ENCODE measurements around the gene A4GNT. TPM values are rescaled to one million over a fixed set of nuclear protein-coding genes. Genes with fewer than 3 reads are reported as not detected.

A4GNT gene
- total and polyA plus RNA-seq, 2 donors (not counting 1 experiment from before 2014, with no cell fraction given) = not detected

- Histone ChIP-seq H3K4me3 (replicated peaks in 1 of 4; ENCODE audit: control extremely low read depth in 1 of 4, insufficient read depth in 1 of 4, low read depth in 3 of 4, low read length in 4 of 4) (peak overlapping the region in 2 of 4 experiments; percentile 37), H3K79me2 (ENCODE audit: control insufficient read depth, insufficient read depth, low read length) (no peaks in the 10 kb centered on the region), H3K4me2 (ENCODE audit: extremely low read depth, insufficient read depth, low read length) (peak overlapping the region; percentile 72), H3K36me3 (ENCODE audit: control insufficient read depth, insufficient read depth, low read length) (peaks cover 15% of the 10 kb centered on the region), H3K4me1 (ENCODE audit: control insufficient read depth, extremely low read depth, insufficient read depth, low read length) (peaks cover 36% of the 10 kb centered on the region), H2AFZ (ENCODE audit: low read length) (no peak overlapping the region), H3K27me3 (ENCODE audit: control insufficient read depth, insufficient read depth, low read length) (no peaks in the 10 kb centered on the region), H4K20me1 (ENCODE audit: control insufficient read depth, extremely low read depth, insufficient read depth, low read length) (no peaks in the 10 kb centered on the region), H3K9ac (ENCODE audit: insufficient read depth, low read length) (no peak overlapping the region), H3K27ac (ENCODE audit: insufficient read depth, low read length) (peak overlapping the region; percentile 85), H3K9me3 (ENCODE audit: control insufficient read depth, insufficient read depth, low read depth, low read length) (no peaks in the 10 kb centered on the region)
- peak; percentile 71 to 83 for DNase-seq (ENCODE audit: low read depth in 2 of 2)
- TF ChIP-seq CTCF (conservative IDR thresholded peaks at IDR 0.05 in 1 of 2, IDR thresholded peaks at IDR 0.05 in 1 of 2; ENCODE audit: low read depth in 1 of 2, low read length in 2 of 2) (no peak), EZH2 (IDR thresholded peaks at IDR 0.05; ENCODE audit: low read length, missing control alignments) (no peak)
These were observed 50.7 kb downstream of the A4GNT start for GRCh38 chr3:138081371-138082084.

GRCh38 chr3:138079901-138080300 is 52.3 kb downstream of the A4GNT start:
- Histone ChIP-seq H3K4me2 (ENCODE audit: extremely low read depth, insufficient read depth, low read length) (no peak overlapping the region), H3K27me3 (ENCODE audit: control insufficient read depth, insufficient read depth, low read length) (no peaks in the 10 kb centered on the region), H3K36me3 (ENCODE audit: control insufficient read depth, insufficient read depth, low read length) (peaks cover 13% of the 10 kb centered on the region), H3K9me3 (ENCODE audit: control insufficient read depth, insufficient read depth, low read depth, low read length) (no peaks in the 10 kb centered on the region), H3K4me1 (ENCODE audit: control insufficient read depth, extremely low read depth, insufficient read depth, low read length) (peaks cover 36% of the 10 kb centered on the region), H3K27ac (ENCODE audit: insufficient read depth, low read length) (no peak overlapping the region), H2AFZ (ENCODE audit: low read length) (no peak overlapping the region), H4K20me1 (ENCODE audit: control insufficient read depth, extremely low read depth, insufficient read depth, low read length) (no peaks in the 10 kb centered on the region), H3K4me3 (replicated peaks in 1 of 4; ENCODE audit: control extremely low read depth in 1 of 4, insufficient read depth in 1 of 4, low read depth in 3 of 4, low read length in 4 of 4) (no peak overlapping the region), H3K9ac (ENCODE audit: insufficient read depth, low read length) (no peak overlapping the region), H3K79me2 (ENCODE audit: control insufficient read depth, insufficient read depth, low read length) (no peaks in the 10 kb centered on the region)
- no peak for TF ChIP-seq CTCF (conservative IDR thresholded peaks at IDR 0.05 in 1 of 2, IDR thresholded peaks at IDR 0.05 in 1 of 2; ENCODE audit: low read depth in 1 of 2, low read length in 2 of 2)
- TF ChIP-seq EZH2 (IDR thresholded peaks at IDR 0.05; ENCODE audit: low read length, missing control alignments) = no peak
- DNase-seq (ENCODE audit: low read depth in 2 of 2) = no peak

- no peaks in the 10 kb centered on the region for H3K27me3 ChIP-seq (ENCODE audit: control insufficient read depth, insufficient read depth, low read length)
- H2AFZ ChIP-seq (ENCODE audit: low read length) = no peak overlapping the region
- no peaks in the 10 kb centered on the region for H4K20me1 ChIP-seq (ENCODE audit: control insufficient read depth, extremely low read depth, insufficient read depth, low read length)
- H3K4me3 ChIP-seq (replicated peaks in 1 of 4; ENCODE audit: control extremely low read depth in 1 of 4, insufficient read depth in 1 of 4, low read depth in 3 of 4, low read length in 4 of 4) = no peak overlapping the region
- H3K4me1 ChIP-seq (ENCODE audit: control insufficient read depth, extremely low read depth, insufficient read depth, low read length) = peaks cover 36% of the 10 kb centered on the region
- no peaks in the 10 kb centered on the region for H3K79me2 ChIP-seq (ENCODE audit: control insufficient read depth, insufficient read depth, low read length)
- H3K4me2 ChIP-seq (ENCODE audit: extremely low read depth, insufficient read depth, low read length) = no peak overlapping the region
- TF ChIP-seq CTCF (conservative IDR thresholded peaks at IDR 0.05 in 1 of 2, IDR thresholded peaks at IDR 0.05 in 1 of 2; ENCODE audit: low read depth in 1 of 2, low read length in 2 of 2) (no peak), EZH2 (IDR thresholded peaks at IDR 0.05; ENCODE audit: low read length, missing control alignments) (no peak)
- peaks cover 11% of the 10 kb centered on the region for H3K36me3 ChIP-seq (ENCODE audit: control insufficient read depth, insufficient read depth, low read length)
- peak overlapping the region; percentile 11 for H3K27ac ChIP-seq (ENCODE audit: insufficient read depth, low read length)
- H3K9ac ChIP-seq (ENCODE audit: insufficient read depth, low read length) = no peak overlapping the region
- H3K9me3 ChIP-seq (ENCODE audit: control insufficient read depth, insufficient read depth, low read depth, low read length) = no peaks in the 10 kb centered on the region
- DNase-seq (ENCODE audit: low read depth in 2 of 2) = peak; percentile 85 to 97
These were observed 53.3 kb downstream of the A4GNT start for GRCh38 chr3:138078901-138079344.
